Middle frontal gyrus (tissue), 1 donor: ENCODE data around the gene FUT3.

ENCODE experiments used
- DNase-seq: peaks from one replicate; pipeline ENCODE4 v3.0.0-alpha.2; 2015; ENCODE audit warnings: low spot score; ENCODE audit errors: extremely low spot score

Gene FUT3

GRCh38 chr19:5825178-5825577, 26.1 kb downstream of the FUT3 start:
- no peak for DNase-seq

- no peak for DNase-seq
Measured at GRCh38 chr19:5824751-5825150, 26.5 kb downstream of the FUT3 start.

GRCh38 chr19:5823579-5824281, 27.5 kb downstream of the FUT3 start:
- no peak for DNase-seq

GRCh38 chr19:5822181-5822844, 28.9 kb downstream of the FUT3 start:
- DNase-seq: no peak

GRCh38 chr19:5821521-5822180, 29.6 kb downstream of the FUT3 start:
- DNase-seq: no peak

GRCh38 chr19:5820785-5821184, 30.5 kb downstream of the FUT3 start:
- no peak for DNase-seq

- DNase-seq: no peak
Measured at GRCh38 chr19:5818594-5818993, 32.7 kb downstream of the FUT3 start.

GRCh38 chr19:5817218-5817617, 34.0 kb downstream of the FUT3 start:
- DNase-seq: no peak

GRCh38 chr19:5814852-5815246, 36.4 kb downstream of the FUT3 start:
- DNase-seq: no peak

- no peak for DNase-seq
Measured at GRCh38 chr19:5814123-5814851, 37.0 kb downstream of the FUT3 start.

- DNase-seq: no peak
Measured at GRCh38 chr19:5811117-5811516, 40.1 kb downstream of the FUT3 start.

GRCh38 chr19:5809469-5809868, 41.8 kb downstream of the FUT3 start:
- no peak for DNase-seq

- no peak for DNase-seq
Measured at GRCh38 chr19:5809053-5809452, 42.2 kb downstream of the FUT3 start.

- no peak for DNase-seq
Measured at GRCh38 chr19:5808120-5808816, 43.0 kb downstream of the FUT3 start.

GRCh38 chr19:5806905-5807304, 44.3 kb downstream of the FUT3 start:
- no peak for DNase-seq

GRCh38 chr19:5806133-5806489, 45.1 kb downstream of the FUT3 start:
- no peak for DNase-seq

GRCh38 chr19:5805462-5806132, 45.7 kb downstream of the FUT3 start:
- DNase-seq: no peak

GRCh38 chr19:5804516-5805461, 46.5 kb downstream of the FUT3 start, which contains the start of gene NRTN:
Gene NRTN, plus strand, starts transcription at chr19:5805067. Its CDS starts 19,099 bp downstream, at chr19:5824166.
- no peak for DNase-seq

- no peak for DNase-seq
Measured at GRCh38 chr19:5803752-5804515, 47.3 kb downstream of the FUT3 start.
